Parathyroid adenoma (tissue), 2 donors: ENCODE measurements around the gene TCOF1.

Experiments
- H2AFZ ChIP-seq: fragments of 300-600 bp; sonication (generic); one replicate; pipeline ENCODE4 v1.7.0; 2017; ENCODE audit warnings: antibody characterized with exemption, mild to moderate bottlenecking
- H3K27ac ChIP-seq: fragments of 300-600 bp; sonication (generic); one replicate; pipeline ENCODE4 v1.7.0; 2017
- H3K27me3 ChIP-seq: fragments of 300-600 bp; sonication (generic); one replicate; pipeline ENCODE4 v1.7.0; 2017; ENCODE audit warnings: low read length; ENCODE audit not compliant: control insufficient read depth, insufficient read depth
- H3K36me3 ChIP-seq: fragments of 300-600 bp; sonication (generic); one replicate; pipeline ENCODE4 v1.7.0; 2017; ENCODE audit warnings: low read length; ENCODE audit not compliant: control insufficient read depth, insufficient read depth
- H3K4me1 ChIP-seq: fragments of 300-600 bp; sonication (generic); one replicate; pipeline ENCODE4 v1.7.0; 2017; ENCODE audit warnings: control low read depth
- H3K4me2 ChIP-seq: fragments of 300-600 bp; sonication (generic); one replicate; pipeline ENCODE4 v1.7.0; 2017; ENCODE audit warnings: low read length
- H3K4me3 ChIP-seq: fragments of 300-600 bp; sonication (generic); one replicate; pipeline ENCODE4 v1.7.0; 2017; ENCODE audit warnings: low read depth, low read length
- H3K79me2 ChIP-seq: fragments of 300-600 bp; sonication (generic); one replicate; pipeline ENCODE4 v1.7.0; 2017; ENCODE audit warnings: control low read depth
- H3K9ac ChIP-seq: fragments of 300-600 bp; sonication (generic); one replicate; pipeline ENCODE4 v1.7.0; 2017; ENCODE audit warnings: mild to moderate bottlenecking
- H3K9me3 ChIP-seq: fragments of 300-600 bp; sonication (generic); one replicate; pipeline ENCODE4 v1.7.0; 2017; ENCODE audit warnings: low read length; ENCODE audit not compliant: control insufficient read depth
- CTCF ChIP-seq: fragments of 300-600 bp; sonication (generic); IDR thresholded peaks from one replicate; pipeline ENCODE4 v1.7.0; 2017; ENCODE audit warnings: antibody characterized with exemption, mild to moderate bottlenecking
- donor health status: primary hyperparathyroidism.

Gene TCOF1

GRCh38 chr5:150386024-150386855, 28.7 kb downstream of the TCOF1 start:
- no peak overlapping the region for H3K4me3 ChIP-seq
- H3K79me2 ChIP-seq, result no peaks in the 10 kb centered on the region
- no peak overlapping the region for H2AFZ ChIP-seq
- H3K27me3 ChIP-seq, result no peaks in the 10 kb centered on the region
- no peak for TF ChIP-seq CTCF
- no peaks in the 10 kb centered on the region for H3K4me1 ChIP-seq
- H3K4me2 ChIP-seq, result no peak overlapping the region
- H3K9me3 ChIP-seq, result no peaks in the 10 kb centered on the region
- no peak overlapping the region for H3K27ac ChIP-seq
- no peaks in the 10 kb centered on the region for H3K36me3 ChIP-seq
- H3K9ac ChIP-seq, result no peak overlapping the region

- Histone ChIP-seq H3K9ac (no peak overlapping the region), H3K79me2 (no peaks in the 10 kb centered on the region), H2AFZ (no peak overlapping the region), H3K27me3 (no peaks in the 10 kb centered on the region), H3K27ac (no peak overlapping the region), H3K36me3 (no peaks in the 10 kb centered on the region), H3K9me3 (no peaks in the 10 kb centered on the region), H3K4me1 (no peaks in the 10 kb centered on the region), H3K4me2 (no peak overlapping the region), H3K4me3 (no peak overlapping the region)
- no peak for TF ChIP-seq CTCF
These were observed 32.2 kb downstream of the TCOF1 start for GRCh38 chr5:150389531-150390266.

GRCh38 chr5:150391064-150391834, 33.8 kb downstream of the TCOF1 start:
- H3K9ac ChIP-seq, result no peak overlapping the region
- H3K4me3 ChIP-seq, result no peak overlapping the region
- no peak overlapping the region for H3K27ac ChIP-seq
- no peaks in the 10 kb centered on the region for H3K79me2 ChIP-seq
- no peaks in the 10 kb centered on the region for H3K4me1 ChIP-seq
- H2AFZ ChIP-seq, result no peak overlapping the region
- no peaks in the 10 kb centered on the region for H3K9me3 ChIP-seq
- no peak for TF ChIP-seq CTCF
- no peaks in the 10 kb centered on the region for H3K36me3 ChIP-seq
- no peak overlapping the region for H3K4me2 ChIP-seq
- no peaks in the 10 kb centered on the region for H3K27me3 ChIP-seq

- H3K4me2 ChIP-seq, result no peak overlapping the region
- no peaks in the 10 kb centered on the region for H3K4me1 ChIP-seq
- no peaks in the 10 kb centered on the region for H3K27me3 ChIP-seq
- H3K79me2 ChIP-seq, result no peaks in the 10 kb centered on the region
- no peak overlapping the region for H3K9ac ChIP-seq
- no peak overlapping the region for H3K27ac ChIP-seq
- H3K4me3 ChIP-seq, result no peak overlapping the region
- no peaks in the 10 kb centered on the region for H3K36me3 ChIP-seq
- H2AFZ ChIP-seq, result no peak overlapping the region
- H3K9me3 ChIP-seq, result no peaks in the 10 kb centered on the region
- TF ChIP-seq CTCF, result no peak
These were observed 34.5 kb downstream of the TCOF1 start for GRCh38 chr5:150391986-150392385.
